GM23248 (cell line): Measurements from ENCODE around the gene GRID2. TPM values are rescaled to one million over a fixed set of nuclear protein-coding genes. Genes with fewer than 3 reads are reported as not detected.
"Not testable (repeated sequence)": the region's sequence is repeated elsewhere in the genome, so short reads cannot be mapped to it uniquely, and the experiment has no call there.

Experiments used
- DNase-seq: peaks from one replicate; pipeline ENCODE4 v3.0.0-alpha.2; 2015
- H2AFZ ChIP-seq: fragments of 200-600 bp; sonication (generic); 2 replicates; pipeline ENCODE4 v1.6.1; 2016; ENCODE audit warnings: antibody characterized with exemption
- H3F3A ChIP-seq: fragments of 200-600 bp; sonication (generic); 2 replicates; pipeline ENCODE4 v1.6.1; 2016; ENCODE audit warnings: mild to moderate bottlenecking, antibody characterized with exemption, mixed run types; ENCODE audit not compliant: insufficient read depth
- H3K27ac ChIP-seq: fragments of 200-600 bp; sonication (generic); 2 replicates; pipeline ENCODE4 v1.5.1; 2016; ENCODE audit warnings: mild to moderate bottlenecking
- H3K27me3 ChIP-seq: fragments of 200-600 bp; sonication (generic); replicated peaks from 2 replicates; pipeline ENCODE4 v1.6.1; 2016; ENCODE audit warnings: mild to moderate bottlenecking; ENCODE audit not compliant: insufficient read depth
- H3K36me3 ChIP-seq: fragments of 200-600 bp; sonication (generic); 2 replicates; pipeline ENCODE4 v1.6.1; 2016; ENCODE audit warnings: low read depth, mild to moderate bottlenecking
- H3K4me1 ChIP-seq: fragments of 200-600 bp; sonication (generic); 2 replicates; pipeline ENCODE4 v1.6.1; 2016; ENCODE audit warnings: mild to moderate bottlenecking; ENCODE audit not compliant: insufficient read depth
- H3K4me2 ChIP-seq: fragments of 200-600 bp; sonication (generic); one replicate; pipeline ENCODE4 v1.6.1; 2016; ENCODE audit warnings: mild to moderate bottlenecking; ENCODE audit not compliant: unreplicated experiment
- H3K4me3 ChIP-seq: fragments of 200-600 bp; sonication (generic); 2 replicates; pipeline ENCODE4 v1.5.1; 2016; ENCODE audit warnings: mild to moderate bottlenecking
- H3K79me2 ChIP-seq: fragments of 200-600 bp; sonication (generic); 2 replicates; pipeline ENCODE4 v1.6.1; 2016; ENCODE audit warnings: mild to moderate bottlenecking; ENCODE audit not compliant: insufficient read depth
- H3K9ac ChIP-seq: fragments of 200-600 bp; sonication (generic); 2 replicates; pipeline ENCODE4 v1.6.1; 2016; ENCODE audit warnings: mild to moderate bottlenecking
- H3K9me2 ChIP-seq: fragments of 200-600 bp; sonication (generic); 2 replicates; pipeline ENCODE4 v1.6.1; 2016; ENCODE audit warnings: mixed run types, mild to moderate bottlenecking, moderate library complexity; ENCODE audit not compliant: insufficient read depth
- H3K9me3 ChIP-seq: fragments of 200-600 bp; sonication (generic); one replicate; pipeline ENCODE4 v1.6.1; 2017; ENCODE audit warnings: low read depth
- H4K20me1 ChIP-seq: fragments of 200-600 bp; sonication (generic); 2 replicates; pipeline ENCODE4 v1.6.0; 2016; ENCODE audit not compliant: insufficient read depth
- EZH2 ChIP-seq: fragments of 200-600 bp; sonication (generic); IDR thresholded peaks from 2 replicates; pipeline ENCODE4 v1.6.1; 2018; ENCODE audit warnings: antibody characterized with exemption, mild to moderate bottlenecking; ENCODE audit not compliant: insufficient read depth, poor library complexity, severe bottlenecking
- EZH2phosphoT487 ChIP-seq: fragments of 200-600 bp; sonication (generic); IDR thresholded peaks from 2 replicates; pipeline ENCODE4 v1.6.1; 2018; ENCODE audit warnings: antibody characterized with exemption, moderate library complexity, mild to moderate bottlenecking, low read depth; ENCODE audit not compliant: insufficient read depth
- WGBS, 2 experiments: methylation state at CpG; one replicate each; pipeline ENCODE4 v1.1.6; 2015 to 2017; ENCODE audit warnings: low lambda C conversion rate in 2 of 2, low coverage in 1 of 2; ENCODE audit errors: missing lambda C conversion rate in 2 of 2; 5-methylcytosine and 5-hydroxymethylcytosine counted together
- in situ Hi-C: fragments of 300-500 bp; cut with MboI; formaldehyde crosslinking; loops from 2 replicates; pipeline ENCODE4 v1.15.0; 2020
- polyA plus RNA-seq: library from polyadenylated mRNA; unstranded; fragments of >200 nt; fragmentation: Nextera tagmentation; extraction: Ambion mirVana; gene quantifications from 2 replicates; pipeline ENCODE4 v1.2.1, GENCODE V29; 2016
- total RNA-seq: library from RNA; depleted of rRNA; stranded (reverse); fragments of >200 nt; shearing (Covaris generic); gene quantifications from 2 replicates; pipeline ENCODE4 v1.2.3, GENCODE V29; 2014

Gene GRID2
- total and polyA plus RNA-seq, 2 experiments from 2014 or later = not detected

DNA sequence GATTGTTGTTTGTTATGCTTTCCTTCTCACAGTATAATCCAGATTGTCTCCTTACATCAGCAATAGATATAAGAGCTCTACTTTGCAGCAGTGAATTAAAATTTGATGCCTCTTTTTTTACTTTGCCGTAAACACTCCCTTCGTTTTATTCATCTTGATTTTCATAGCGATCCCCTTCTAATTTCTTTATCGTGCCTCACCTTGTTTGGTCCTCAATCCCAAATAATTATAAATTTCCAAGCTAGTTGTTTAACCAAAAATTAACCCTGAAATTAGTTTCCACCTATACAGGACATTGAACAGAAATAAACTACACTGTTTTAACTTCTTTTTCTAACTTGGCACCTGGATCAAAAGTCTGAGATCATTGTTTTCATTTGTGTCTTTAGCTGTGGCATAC is 35.1 kb upstream of the GRID2 start:
- 26 to 31% methylated on average over 4 of the region's 4 CpGs for WGBS, 2 experiments
- H3K9ac ChIP-seq = no peak overlapping the region
- no peaks in the 10 kb centered on the region for H3K79me2 ChIP-seq
- H3K4me3 ChIP-seq = no peak overlapping the region
- H4K20me1 ChIP-seq = no peaks in the 10 kb centered on the region
- H2AFZ ChIP-seq = no peak overlapping the region
- in situ Hi-C loops = no loop called here
- no peaks in the 10 kb centered on the region for H3K9me2 ChIP-seq
- H3K9me3 ChIP-seq = no peaks in the 10 kb centered on the region
- no peaks in the 10 kb centered on the region for H3K4me1 ChIP-seq
- H3K27me3 ChIP-seq = no peaks in the 10 kb centered on the region
- no peaks in the 10 kb centered on the region for H3F3A ChIP-seq
- DNase-seq = no peak
- TF ChIP-seq EZH2phosphoT487 = no peak
- no peak for TF ChIP-seq EZH2
- no peak overlapping the region for H3K4me2 ChIP-seq
- H3K36me3 ChIP-seq = no peaks in the 10 kb centered on the region
- H3K27ac ChIP-seq = no peak overlapping the region

DNA sequence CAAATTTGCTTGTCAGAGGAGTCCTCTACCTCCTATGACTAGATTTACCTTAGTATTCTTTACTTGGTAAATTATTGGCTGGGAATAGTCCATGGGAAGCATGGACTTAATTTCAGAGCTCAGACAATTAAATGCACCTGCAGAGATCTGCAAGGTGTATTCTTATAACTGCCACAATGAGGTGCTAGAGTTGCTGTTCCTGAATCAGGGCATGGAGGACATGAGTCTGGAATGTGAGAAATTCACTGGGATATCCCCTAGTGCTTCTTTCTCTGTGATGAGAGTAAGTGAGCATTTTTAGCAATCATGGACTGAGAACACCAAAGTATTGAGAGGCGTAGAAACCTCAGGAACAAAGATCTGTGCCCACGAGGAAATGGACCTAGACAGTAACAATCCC is 32.9 kb upstream of the GRID2 start:
- WGBS, 2 experiments = 17 to 32% methylated on average over 2 of the region's 2 CpGs
- Histone ChIP-seq H3F3A (no peaks in the 10 kb centered on the region), H3K36me3 (no peaks in the 10 kb centered on the region), H3K9me3 (no peaks in the 10 kb centered on the region), H3K27me3 (no peaks in the 10 kb centered on the region), H3K27ac (no peak overlapping the region), H3K4me1 (no peaks in the 10 kb centered on the region), H3K9me2 (no peaks in the 10 kb centered on the region), H2AFZ (no peak overlapping the region), H3K79me2 (no peaks in the 10 kb centered on the region), H3K4me3 (no peak overlapping the region), H3K4me2 (no peak overlapping the region), H3K9ac (no peak overlapping the region), H4K20me1 (no peaks in the 10 kb centered on the region)
- TF ChIP-seq EZH2 (no peak), EZH2phosphoT487 (no peak)
- peak; percentile 0 for DNase-seq
- in situ Hi-C loops = no loop called here

DNA sequence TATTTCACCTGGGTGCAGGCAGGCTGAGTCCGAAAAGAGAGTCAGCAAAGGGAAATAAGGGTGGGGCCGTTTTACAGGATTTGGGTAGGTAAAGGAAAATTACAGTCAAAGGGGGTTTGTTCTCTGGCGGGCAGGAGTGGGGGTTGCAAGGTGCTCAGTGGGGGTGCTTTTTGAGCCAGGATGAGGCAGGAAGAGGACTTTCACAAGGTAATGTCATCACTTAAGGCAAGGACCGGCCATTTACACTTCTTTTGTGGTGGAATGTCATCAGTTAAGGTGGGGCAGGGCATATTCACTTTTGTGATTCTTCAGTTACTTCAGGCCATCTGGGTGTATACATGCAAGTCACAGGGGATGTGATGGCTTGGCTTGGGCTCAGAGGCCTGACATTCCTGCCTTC is 32.2 kb upstream of the GRID2 start:
- H3K9ac ChIP-seq, H3F3A ChIP-seq, H3K4me2 ChIP-seq, H3K79me2 ChIP-seq, in situ Hi-C loops, H3K9me3 ChIP-seq, H2AFZ ChIP-seq, DNase-seq, H4K20me1 ChIP-seq, H3K27me3 ChIP-seq, H3K9me2 ChIP-seq, H3K27ac ChIP-seq, H3K36me3 ChIP-seq, H3K4me3 ChIP-seq, H3K4me1 ChIP-seq: not testable (repeated sequence)
- WGBS, 2 experiments = 16 to 21% methylated on average over 4 of the region's 4 CpGs

DNA sequence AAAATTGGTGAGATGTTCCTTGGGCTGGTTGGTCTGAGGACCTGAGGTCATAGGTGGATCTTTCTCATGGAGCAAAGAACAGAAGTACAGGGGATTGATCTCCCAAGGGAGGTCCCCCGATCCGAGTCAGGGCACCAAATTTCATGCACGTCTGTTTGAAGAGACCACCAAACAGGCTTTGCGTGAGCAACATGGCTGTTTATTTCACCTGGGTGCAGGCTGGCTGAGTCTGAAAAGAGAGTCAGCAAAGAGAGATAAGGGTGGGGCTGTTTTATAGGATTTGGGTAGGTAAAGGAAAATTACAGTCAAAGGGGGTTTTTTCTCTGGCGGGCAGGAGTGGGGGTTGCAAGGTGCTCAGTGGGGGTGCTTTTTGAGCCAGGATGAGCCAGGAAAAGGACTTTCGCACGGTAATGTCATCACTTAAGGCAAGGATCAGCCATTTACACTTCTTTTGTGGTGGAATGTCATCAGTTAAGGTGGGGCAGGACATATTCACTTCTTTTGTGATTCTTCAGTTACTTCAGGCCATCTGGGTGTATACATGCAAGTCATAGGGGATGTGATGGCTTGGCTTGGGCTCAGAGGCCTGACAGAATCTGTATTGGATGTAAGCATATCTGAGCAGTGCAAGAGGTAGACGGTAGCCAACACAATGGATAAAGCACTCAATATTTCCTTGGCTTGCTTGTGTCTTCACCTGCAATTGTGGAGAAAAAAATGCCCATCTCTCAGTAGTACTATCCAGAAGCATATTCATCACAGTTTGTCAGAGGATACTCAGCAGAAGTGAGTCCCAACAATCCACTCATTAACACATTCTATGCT is 26.5 kb upstream of the GRID2 start:
- H3F3A ChIP-seq, H3K9me2 ChIP-seq, H3K4me1 ChIP-seq, in situ Hi-C loops, H3K36me3 ChIP-seq, H4K20me1 ChIP-seq, H3K9me3 ChIP-seq, H3K9ac ChIP-seq, H3K4me3 ChIP-seq, H3K27me3 ChIP-seq, H2AFZ ChIP-seq, DNase-seq, H3K4me2 ChIP-seq, H3K27ac ChIP-seq, H3K79me2 ChIP-seq: not testable (repeated sequence)
- 18 to 33% methylated on average over 8 of the region's 8 CpGs for WGBS, 2 experiments

DNA sequence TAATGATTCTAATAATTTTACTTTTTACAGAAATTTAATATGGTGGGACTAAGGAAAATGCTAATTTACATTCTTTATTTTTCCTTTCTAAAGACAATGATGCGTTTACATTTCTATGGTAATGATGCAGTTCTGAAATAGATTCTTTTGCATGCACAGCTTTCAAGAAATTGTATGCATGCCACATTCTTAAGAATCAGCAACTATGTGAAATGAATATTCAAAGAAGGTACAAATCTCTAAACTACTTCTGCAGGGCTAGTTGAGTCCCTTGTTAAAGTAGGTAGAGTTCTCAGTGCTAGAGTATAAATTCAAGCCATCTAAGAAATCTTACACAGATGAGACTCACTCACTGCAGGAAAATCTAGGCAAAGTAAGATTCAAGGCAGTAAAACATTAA is 24.5 kb upstream of the GRID2 start:
- H3K9ac ChIP-seq = no peak overlapping the region
- H3K9me3 ChIP-seq = no peaks in the 10 kb centered on the region
- TF ChIP-seq EZH2 (no peak), EZH2phosphoT487 (no peak)
- H3K4me1 ChIP-seq = no peaks in the 10 kb centered on the region
- no peak overlapping the region for H3K4me2 ChIP-seq
- H4K20me1 ChIP-seq = no peaks in the 10 kb centered on the region
- 29 to 31% methylated on average over 1 of the region's 1 CpG for WGBS, 2 experiments
- H3F3A ChIP-seq = no peaks in the 10 kb centered on the region
- H3K27ac ChIP-seq = no peak overlapping the region
- no peaks in the 10 kb centered on the region for H3K79me2 ChIP-seq
- no peaks in the 10 kb centered on the region for H3K27me3 ChIP-seq
- in situ Hi-C loops = no loop called here
- H3K9me2 ChIP-seq = no peaks in the 10 kb centered on the region
- H3K4me3 ChIP-seq = no peak overlapping the region
- no peak for DNase-seq
- no peaks in the 10 kb centered on the region for H3K36me3 ChIP-seq
- no peak overlapping the region for H2AFZ ChIP-seq
